ENCODE measurements around the gene KCNB1. TPM values are rescaled to one million over a fixed set of nuclear protein-coding genes. Genes with fewer than 3 reads are reported as not detected.

KCNB1 gene
- total RNA-seq, 1 donor from 2014 or later: 0.30 TPM

DNA sequence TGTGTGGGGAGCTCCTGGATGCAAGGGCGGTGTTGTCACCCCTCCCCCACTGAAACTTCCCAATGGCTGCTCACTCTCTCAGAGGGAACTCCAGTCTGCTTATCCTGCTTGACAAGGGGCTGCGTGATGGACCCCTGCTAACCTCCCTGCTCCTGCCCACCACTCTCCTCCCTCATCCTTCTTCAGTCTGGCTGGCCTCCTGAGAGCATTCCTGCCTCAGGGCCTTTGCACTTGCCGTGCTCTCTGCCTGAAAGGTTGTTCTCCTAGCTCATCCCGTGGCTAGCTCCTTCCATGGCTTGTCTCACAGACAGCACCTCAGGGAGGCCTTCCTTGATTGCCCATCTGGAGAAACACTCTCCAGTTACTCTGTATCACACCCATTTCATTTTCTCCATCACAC is 130.7 kb downstream of the KCNB1 start:
- DNase-seq (ENCODE audit: low read depth): no peak

DNA sequence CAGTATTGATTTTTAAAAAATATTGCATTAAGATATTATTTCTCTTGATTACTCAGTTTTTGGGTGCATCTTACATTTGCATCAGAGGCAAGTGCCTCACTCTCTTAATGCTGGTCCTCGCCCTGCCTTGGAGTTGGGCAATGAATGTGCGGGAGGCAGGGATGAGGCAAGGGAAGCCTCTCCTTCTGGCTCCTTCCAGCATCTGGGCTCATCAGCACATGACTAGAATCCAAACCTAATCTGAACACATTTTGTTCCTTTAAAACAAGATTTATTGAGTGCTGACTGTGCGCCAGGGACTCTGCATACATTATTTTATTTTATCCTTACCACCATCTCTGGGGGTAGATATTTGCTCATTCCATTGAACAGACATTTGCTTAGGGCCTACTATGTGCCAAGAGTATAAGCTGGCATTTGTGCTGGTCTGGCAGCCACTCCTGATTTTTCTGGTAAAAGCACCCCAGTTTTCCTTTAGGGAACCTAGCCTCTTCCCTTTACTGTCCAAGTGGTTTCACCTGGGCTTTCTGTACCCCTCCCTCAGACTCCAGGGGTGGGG is 132.7 kb downstream of the KCNB1 start:
- no peak for DNase-seq (ENCODE audit: low read depth)

DNA sequence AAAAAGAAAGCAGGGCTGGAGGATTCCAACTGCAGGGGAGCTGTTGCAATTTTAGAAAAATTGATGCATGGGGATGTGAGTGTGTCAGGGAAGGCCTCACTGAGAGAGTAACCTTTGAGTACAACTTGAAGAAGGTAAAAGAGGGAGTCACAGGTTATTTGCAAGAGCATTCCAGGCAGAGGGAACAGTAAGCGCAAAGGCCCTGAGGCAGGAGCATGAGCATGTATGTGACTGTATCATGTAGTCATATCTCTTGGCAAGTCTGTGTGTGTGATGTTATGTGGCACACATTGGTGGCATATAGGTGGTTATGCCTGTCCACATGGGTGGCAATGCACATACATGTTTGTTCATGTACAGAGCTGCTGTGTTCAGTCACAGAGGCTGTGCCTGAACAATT is 133.4 kb downstream of the KCNB1 start:
- no peak for DNase-seq (ENCODE audit: low read depth)

DNA sequence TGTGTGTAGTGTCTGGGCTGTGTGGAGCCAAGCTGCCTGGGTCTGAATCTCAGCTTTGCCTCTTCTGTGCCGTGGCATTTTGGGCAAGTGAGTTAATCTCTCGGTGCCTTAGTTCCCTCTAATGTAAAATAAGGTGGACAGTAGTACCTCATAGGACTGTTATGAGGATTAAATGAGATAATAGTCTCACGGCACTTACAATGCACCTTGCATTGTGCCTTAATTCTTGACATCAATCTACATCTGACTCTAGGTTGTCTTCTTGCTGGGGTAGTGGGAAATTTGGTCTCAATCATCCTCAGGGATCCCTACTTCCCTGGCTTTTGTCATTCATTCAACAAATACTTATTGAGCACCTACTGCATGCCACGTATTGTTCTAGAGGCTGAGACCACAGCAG is 133.9 kb downstream of the KCNB1 start:
- no peak for DNase-seq (ENCODE audit: low read depth)

DNA sequence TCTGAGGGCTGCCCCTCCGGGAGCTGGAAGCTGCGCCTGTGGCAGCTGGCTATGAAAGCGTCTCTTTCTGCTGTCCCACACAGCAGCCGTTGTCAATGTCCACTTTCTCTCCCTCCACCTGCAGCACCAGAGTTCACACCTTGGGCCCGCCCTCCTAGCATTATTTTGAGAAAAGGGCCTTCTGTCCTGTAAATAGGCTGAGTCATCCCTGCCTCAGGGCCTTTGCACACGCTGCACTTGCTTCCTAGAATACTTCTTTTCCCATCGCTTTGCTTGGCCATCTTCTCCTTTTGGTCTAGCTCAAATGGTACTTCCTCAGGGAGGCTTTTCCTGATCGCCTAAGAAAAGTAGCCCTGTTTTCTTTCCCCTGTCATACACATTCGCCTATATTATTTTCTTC is 135.3 kb downstream of the KCNB1 start:
- no peak for DNase-seq (ENCODE audit: low read depth)

DNA sequence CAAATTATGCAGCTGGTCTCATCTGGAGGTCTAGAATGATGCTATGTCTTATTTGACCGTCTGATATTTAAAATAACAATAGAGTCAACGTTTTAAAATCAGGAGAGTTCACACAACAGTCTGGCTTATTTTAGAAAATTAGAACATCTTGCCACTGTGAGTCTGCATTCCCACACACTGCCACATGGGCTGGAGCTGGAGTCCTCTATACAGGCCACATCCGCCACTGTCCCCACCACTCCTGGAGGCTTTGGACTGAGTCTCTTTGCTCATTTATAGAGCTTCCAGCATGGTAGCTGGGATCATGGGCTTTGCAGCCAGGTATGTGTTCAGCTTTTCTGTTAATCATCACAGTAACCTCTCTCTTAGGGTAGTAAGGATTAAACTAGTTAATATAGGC is 135.8 kb downstream of the KCNB1 start:
- no peak for DNase-seq (ENCODE audit: low read depth)

DNA sequence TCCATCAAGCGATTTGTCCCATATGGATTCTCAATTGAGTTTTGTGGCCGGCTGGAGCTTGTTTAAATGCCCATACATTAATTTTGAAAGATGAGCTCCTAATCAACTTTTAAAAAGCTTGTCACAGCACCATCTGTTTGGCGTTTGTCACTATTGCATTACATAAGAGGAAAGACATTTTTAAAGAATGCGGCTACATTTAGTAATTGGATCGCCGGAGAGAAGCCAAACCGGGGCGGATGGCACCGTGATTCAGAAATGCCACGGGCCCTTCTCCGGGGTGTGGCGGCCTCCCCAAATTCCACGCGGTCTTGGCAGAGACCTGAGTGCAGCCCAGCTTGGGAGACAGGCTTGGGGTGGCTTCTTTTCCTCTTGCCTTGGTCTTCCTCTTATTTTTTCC is 136.9 kb downstream of the KCNB1 start:
- peak; percentile 8 for DNase-seq (ENCODE audit: low read depth)

DNA sequence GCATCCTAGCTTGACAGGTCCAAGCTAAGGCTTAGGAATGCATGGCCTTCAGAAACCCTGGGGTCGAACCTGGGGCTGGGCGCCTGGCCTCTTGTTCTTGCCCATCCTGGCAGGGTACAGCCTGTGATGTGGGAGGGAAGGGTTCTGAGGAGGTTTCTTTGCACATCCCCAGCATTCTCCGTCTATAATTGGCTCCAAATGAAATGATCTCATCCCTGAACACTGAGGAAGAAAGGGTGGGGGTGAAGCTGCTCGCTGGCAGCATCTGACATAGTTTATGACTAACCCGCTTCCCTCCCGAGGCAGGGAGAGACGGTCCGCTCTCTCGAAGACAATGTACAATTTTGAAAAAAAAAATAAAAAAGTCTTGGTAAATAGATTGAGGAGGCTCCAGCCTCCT is 137.5 kb downstream of the KCNB1 start:
- DNase-seq (ENCODE audit: low read depth): peak; percentile 69

DNA sequence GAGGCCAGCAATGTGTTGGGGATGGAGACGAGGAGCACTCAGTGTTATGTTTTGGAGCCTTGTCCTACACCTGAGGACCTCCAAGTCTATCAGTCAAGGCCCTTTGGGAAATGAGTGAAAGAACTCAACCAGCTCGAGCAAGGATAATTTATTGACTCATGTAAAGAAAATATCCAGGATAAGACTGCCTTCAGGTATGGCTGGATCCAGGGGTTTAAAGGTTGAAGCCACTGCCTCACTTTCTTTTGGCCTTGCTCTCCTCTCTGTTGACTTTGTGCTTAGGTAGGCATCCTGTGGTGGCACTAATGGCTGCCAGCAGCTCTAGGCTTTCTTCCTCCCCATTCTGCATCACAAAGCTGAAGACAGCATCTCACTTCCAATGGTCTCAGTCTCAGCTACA is 138.3 kb downstream of the KCNB1 start:
- no peak for DNase-seq (ENCODE audit: low read depth)

DNA sequence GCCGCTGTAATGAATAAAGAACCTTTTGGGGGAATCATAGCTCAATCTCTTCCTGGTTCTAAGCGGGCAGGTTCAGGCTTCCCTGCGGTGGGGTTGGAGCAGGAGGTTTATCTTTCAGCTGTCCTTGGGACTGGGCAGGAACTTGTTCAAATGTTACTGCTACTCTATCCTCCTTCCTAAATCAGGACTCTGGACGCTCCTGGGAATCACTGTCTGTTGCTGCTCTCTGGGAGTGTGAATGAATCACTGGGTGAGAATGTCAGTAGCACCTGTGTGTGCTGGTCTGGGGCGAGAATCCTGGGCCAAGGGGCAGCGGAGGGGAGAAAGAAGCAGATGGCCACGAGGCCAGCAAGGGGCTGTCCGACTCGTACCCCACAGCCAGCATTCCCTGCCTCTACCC is 139.2 kb downstream of the KCNB1 start:
- no peak for DNase-seq (ENCODE audit: low read depth)

DNA sequence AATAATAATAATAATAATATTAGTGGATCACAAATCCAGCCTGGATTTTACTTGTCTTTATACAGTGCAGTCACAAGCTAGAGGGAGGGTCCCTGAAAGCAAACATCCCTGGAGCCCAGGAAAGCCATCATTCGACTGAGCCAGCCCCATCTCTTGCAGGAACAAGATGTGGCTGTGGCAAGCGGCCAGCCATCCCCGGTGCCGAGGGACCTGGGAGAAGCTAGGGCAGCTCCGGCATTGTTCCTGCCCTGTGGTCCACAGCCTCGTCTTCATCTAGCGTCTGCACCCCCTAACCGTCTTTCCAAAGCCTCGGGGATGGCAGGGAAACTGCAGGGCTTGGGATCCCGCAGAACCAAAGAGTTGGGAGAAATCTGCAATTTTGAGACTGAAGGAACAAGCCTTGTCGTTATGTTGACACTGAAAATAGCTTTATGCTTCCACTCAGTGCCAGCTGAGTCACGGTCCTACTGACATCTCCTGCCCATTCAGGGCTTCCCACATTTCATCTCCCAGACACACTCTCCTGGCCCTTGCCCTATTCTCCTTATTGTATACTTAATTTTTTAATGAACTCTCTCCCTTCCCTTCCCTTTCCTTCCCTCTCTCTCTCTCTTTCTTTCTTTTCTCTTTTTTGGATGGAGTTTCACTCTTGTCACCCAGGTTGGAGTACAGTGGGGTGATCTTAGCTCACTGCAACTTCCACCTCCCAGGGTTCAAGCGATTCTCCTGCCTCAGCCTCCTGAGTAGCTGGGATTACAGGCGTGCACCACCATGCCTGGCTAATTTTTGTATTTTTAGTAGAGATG is 142.1 kb downstream of the KCNB1 start:
- no peak for DNase-seq (ENCODE audit: low read depth)

DNA sequence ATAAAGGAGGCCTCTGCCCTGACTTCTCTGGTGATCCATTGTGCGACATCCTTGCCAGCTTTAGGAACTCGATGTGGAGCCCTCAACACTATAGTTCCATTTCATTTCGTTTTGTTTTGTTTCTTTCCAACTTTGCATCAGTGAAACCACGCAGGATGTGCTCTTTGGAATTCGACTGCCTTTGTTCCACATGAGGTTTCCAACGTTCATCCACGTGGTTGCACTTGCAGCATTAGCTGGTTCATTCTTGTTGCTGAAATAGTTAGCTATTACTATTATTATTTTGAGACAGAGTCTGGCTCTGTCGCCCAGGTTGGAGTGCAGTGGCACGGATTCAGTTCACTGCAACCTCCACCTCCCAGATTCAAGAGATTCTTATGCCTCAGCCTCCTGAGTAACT is 143.3 kb downstream of the KCNB1 start:
- DNase-seq (ENCODE audit: low read depth): no peak

DNA sequence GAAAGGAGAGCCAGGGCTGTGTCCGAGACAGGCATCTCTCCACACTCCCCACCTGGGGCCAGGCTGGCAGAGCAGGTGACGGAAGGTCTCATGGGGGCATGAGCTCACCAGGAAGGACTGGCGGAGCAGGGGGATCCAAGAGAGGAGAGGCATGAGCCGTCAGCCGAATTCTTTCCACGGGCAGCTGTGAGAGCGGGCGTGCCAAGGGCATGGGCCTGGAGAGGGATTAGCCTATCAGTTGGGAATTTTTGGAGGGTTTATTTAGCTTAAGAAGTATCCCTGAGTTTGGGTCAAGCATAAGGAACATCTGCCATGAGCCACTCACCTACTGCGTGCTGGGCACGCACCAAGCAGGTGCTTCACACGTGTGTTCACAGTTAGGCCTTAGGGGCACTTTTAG is 144.4 kb downstream of the KCNB1 start:
- no peak for DNase-seq (ENCODE audit: low read depth)

DNA sequence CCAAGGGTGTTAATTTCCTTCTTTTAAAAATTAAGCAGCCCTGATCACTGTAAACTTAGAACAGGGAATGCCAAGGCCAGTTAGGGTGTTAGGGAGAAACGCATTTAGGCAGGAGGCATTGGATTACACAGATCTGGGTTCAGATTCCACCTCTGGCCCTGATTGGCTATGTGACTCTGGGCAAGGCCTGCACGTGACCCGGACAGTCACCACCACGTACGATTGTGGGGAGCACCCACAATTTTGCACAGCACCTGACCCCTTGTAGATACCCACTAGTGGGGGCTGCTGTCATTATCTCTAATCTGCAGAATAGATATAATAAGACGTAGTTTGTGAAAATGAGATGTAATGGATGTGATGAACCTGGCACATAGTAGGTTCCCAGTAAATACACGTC is 145.1 kb downstream of the KCNB1 start:
- no peak for DNase-seq (ENCODE audit: low read depth)

DNA sequence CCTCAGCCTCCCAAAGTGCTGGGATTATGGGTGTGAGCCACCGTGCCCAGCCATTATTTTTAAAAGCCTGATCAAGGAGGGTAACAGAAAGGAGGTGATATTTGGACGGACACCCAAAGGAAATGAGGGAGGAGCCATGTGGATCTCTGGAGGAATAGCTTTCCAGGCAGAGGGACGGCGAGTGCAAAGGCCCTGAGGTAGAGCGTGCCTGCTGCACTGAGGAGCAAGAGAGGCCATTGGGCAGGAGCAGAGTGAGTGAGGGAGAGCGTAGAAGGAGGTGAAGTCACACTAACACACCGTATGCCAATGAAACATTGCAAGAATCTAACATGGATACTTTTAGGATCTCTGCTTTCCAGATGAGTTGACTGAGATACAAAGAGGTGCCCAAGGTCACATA is 145.7 kb downstream of the KCNB1 start:
- no peak for DNase-seq (ENCODE audit: low read depth)

DNA sequence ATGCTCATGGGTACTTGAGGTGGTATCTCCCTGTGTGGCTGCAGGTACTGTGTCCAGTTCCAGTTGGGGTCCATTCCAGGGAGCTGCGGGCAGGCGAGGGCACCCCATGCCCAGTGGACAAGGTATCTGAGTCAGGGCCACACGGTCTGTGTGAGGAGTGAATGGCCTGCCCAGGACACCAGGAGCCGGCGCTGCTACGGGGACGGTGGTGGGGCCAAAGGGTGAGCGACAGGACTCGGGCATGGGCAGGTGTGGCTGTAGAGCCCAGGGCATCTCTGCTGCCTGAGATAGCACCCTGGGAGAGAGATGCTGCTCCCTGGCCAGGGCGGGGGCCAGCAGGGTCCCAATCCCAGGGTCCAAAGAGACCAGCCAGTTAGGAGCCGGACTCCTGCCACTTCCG is 147.0 kb downstream of the KCNB1 start:
- DNase-seq (ENCODE audit: low read depth): no peak

DNA sequence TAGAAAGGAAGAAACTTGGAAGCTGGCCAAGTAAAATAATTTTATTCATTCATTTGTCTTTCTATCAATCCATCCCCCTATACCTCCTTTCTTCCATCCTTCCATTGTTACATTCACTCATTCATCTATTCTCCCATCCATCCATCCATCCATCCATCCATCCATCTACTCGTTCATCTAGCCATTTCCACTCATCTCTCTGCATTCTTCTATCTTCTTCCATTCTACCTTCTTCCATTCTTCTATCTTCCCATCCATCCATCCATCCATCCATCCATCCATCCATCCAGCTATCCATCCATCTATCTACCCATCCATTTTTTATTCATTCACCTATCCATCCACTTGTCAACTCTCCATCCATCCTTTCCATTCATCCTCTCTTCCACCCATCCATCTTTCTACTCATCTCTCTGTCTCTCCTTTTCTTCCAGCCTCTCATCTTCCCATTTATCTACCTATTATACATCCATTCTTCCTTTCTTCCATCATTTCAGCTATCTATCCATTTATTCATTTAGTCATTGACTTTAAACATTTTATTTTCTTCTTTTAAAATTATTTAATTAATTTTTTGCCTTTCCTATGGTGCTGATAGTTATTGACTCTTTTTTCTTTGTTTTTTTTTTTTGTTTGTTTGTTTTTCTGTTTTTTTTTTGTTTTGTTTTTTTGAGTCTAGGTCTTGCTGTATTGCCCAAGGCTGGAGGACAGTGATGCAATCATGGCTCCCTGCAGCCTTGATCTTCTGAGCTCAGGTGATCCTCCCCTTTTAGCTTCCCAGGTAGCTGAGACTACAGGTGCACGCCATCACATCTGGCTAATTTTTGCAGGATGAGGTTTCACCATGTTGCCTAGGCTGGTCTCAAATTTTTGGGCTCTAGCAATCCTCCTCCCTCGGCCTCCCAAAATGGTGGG is 151.5 kb downstream of the KCNB1 start:
- DNase-seq (ENCODE audit: low read depth): no peak

DNA sequence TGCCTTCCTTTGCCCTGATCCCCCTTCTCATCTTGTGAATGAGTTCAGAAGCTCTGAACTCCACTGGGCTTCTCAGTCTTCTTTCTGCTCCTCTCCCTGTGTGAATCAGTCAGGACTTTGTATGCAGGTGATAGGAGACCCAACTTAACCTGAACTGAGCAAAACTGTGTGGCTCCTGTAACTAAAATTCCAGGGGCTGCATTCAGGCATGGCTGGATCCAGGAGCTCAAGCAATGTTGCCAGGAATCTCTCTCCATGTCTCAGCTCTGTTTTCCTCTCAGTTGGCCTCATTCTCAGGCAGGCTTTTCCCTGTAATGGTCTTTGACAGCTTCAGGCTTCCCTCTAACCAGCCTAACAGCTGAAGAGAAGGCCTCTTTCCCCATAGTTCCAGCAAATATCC is 153.7 kb downstream of the KCNB1 start:
- no peak for DNase-seq (ENCODE audit: low read depth)

DNA sequence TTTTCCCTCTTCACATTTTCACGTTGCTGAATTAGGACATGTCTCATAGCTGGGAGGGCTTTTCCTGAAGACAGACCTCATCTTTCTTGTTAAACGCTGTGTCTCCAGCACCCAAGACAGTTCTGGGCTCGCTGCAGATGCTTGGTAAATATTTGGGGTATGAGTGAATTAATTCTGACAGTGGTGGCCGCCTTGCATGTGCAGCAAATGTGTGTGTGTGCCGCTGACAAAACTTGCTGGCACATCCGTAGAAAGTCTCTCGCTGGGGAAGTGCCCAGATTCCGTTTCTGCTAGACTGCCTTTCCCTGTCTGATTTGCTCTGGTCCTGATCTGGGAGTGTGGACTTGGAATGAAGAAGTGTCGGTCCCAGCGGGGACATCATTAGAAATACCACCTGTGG is 156.4 kb downstream of the KCNB1 start:
- no peak for DNase-seq (ENCODE audit: low read depth)

DNA sequence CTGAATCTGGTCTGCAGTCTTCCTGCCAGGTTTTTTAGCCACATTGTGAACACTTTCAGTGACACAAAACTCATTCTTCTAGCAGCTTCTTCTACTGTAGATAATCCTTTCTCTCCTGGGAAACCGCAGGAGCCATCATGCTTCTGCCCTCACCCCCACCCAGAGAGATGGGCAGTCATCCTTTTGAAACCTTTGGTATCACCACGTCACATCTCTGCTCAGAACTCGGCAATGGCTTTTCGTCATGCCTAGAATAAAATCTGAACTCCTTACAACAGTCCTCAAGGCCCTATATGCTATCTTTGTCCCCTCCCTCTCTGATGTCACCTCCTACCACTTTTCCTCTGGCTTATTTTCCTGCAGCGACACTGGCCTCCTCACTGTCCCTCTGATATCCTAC is 158.2 kb downstream of the KCNB1 start:
- DNase-seq (ENCODE audit: low read depth): no peak

DNA sequence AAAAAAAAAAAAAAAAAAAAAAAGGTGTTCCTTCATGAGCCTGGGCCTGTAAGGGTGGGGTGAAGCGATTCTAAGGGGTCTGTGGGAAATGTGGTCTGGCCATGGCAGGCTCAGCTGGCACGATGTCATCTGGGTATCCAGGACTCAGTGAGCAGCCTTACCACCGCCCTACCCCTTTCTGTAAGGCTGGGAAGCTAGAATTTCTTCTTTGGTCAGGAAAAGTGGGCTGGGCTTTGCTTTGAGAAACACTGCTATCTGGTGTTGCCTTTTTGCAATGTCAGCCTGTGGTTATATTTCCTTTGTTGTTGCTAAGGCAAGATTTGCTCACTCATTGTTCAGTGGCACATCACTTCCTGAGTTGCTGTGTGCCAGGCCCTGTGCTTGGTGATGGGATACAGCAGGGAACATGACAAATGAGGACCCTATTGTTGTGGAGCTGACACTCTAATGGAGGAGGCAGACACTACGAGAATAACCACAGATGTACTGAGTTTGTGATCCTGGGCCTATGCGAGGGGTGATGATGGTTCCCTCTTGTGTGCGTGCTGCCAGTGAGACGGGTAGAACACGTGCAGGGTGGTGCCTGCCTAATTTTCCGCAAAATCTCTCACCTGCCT is 158.7 kb downstream of the KCNB1 start:
- DNase-seq (ENCODE audit: low read depth): peak; percentile 67

DNA sequence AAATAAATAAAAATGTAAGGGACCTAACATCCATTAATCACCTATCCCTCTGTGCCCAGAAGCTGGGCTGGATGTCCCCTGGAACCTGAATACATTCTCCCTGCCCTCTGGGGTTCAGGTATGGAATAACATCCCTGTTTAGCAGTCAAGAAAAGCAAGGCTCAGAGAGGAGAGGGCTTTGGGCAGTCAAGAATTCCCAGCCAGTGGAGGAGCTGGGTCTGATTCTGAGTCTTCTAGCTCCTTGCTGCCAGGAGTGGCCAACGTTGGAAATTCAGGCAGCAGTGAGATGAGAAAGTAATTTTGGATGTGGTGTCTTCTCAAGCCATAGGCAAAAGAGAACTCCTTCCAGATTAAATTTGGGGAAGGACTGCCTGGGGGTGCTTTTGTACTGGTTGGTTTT is 162.0 kb downstream of the KCNB1 start:
- peak; percentile 23 for DNase-seq (ENCODE audit: low read depth)

All from renal cortical epithelial cell (primary cell).